OCI-LY1 (cell line): Measurements from ENCODE around the gene RASL11A.

Source experiments
- H2AFZ ChIP-seq: fragments of 200-600 bp; sonication (generic), shearing (Covaris generic); 2 replicates; pipeline ENCODE4 v1.6.0; 2014; ENCODE audit warnings: antibody characterized with exemption, mild to moderate bottlenecking, low read length
- H3F3A ChIP-seq: fragments of 200-600 bp; sonication (generic), shearing (Covaris generic); 2 replicates; pipeline ENCODE4 v1.6.0; 2014; ENCODE audit warnings: mild to moderate bottlenecking, antibody characterized with exemption, low read length, moderate library complexity; ENCODE audit not compliant: insufficient read depth
- H3K27ac ChIP-seq: fragments of 200-600 bp; sonication (generic); 2 replicates; pipeline ENCODE4 v1.5.1; 2014; ENCODE audit warnings: low read length, mixed run types, mild to moderate bottlenecking, low read depth; ENCODE audit not compliant: poor library complexity, severe bottlenecking
- H3K27me3 ChIP-seq: fragments of 200-600 bp; sonication (generic); 2 replicates; pipeline ENCODE4 v1.6.0; 2014; ENCODE audit warnings: antibody characterized with exemption, mild to moderate bottlenecking, low read length, moderate library complexity; ENCODE audit not compliant: insufficient read depth
- H3K36me3 ChIP-seq: fragments of 200-600 bp; sonication (generic); 2 replicates; pipeline ENCODE4 v1.6.1; 2014; ENCODE audit warnings: mild to moderate bottlenecking, antibody characterized with exemption, low read length, moderate library complexity, mixed read lengths; ENCODE audit not compliant: insufficient read depth
- H3K4me1 ChIP-seq: fragments of 200-600 bp; sonication (generic); 2 replicates; pipeline ENCODE4 v1.5.1; 2014; ENCODE audit warnings: mild to moderate bottlenecking, low read length, moderate library complexity; ENCODE audit not compliant: insufficient read depth, severe bottlenecking
- H3K4me2 ChIP-seq: fragments of 200-600 bp; sonication (generic), shearing (Covaris generic); 2 replicates; pipeline ENCODE4 v1.6.1; 2014; ENCODE audit warnings: low read length
- H3K4me3 ChIP-seq: fragments of 200-600 bp; sonication (generic); 2 replicates; pipeline ENCODE4 v1.5.1; 2014; ENCODE audit warnings: low read length, low read depth, mild to moderate bottlenecking, mixed read lengths; ENCODE audit not compliant: poor library complexity, severe bottlenecking
- H3K79me2 ChIP-seq: fragments of 200-600 bp; shearing (Covaris generic); 2 replicates; pipeline ENCODE4 v1.6.1; 2016; ENCODE audit warnings: mixed run types, low read length, mixed read lengths; ENCODE audit not compliant: insufficient read depth
- H3K9ac ChIP-seq: fragments of 200-600 bp; sonication (generic), shearing (Covaris generic); 2 replicates; pipeline ENCODE4 v1.6.1; 2014; ENCODE audit warnings: mild to moderate bottlenecking, low read length, mixed read lengths
- H3K9me2 ChIP-seq: fragments of 200-600 bp; sonication (generic), shearing (Covaris generic); 2 replicates; pipeline ENCODE4 v1.6.1; 2014; ENCODE audit warnings: low read depth, mild to moderate bottlenecking, low read length, mixed read lengths
- H3K9me3 ChIP-seq: fragments of 200-600 bp; shearing (Covaris generic); 2 replicates; pipeline ENCODE4 v1.6.1; 2014; ENCODE audit warnings: low read length, mixed read lengths
- H4K20me1 ChIP-seq: fragments of 200-600 bp; sonication (generic), shearing (Covaris generic); 2 replicates; pipeline ENCODE4 v1.6.0; 2016; ENCODE audit warnings: mild to moderate bottlenecking, low read length; ENCODE audit not compliant: insufficient read depth
- CTCF ChIP-seq: fragments of 200-600 bp; sonication (generic), shearing (Covaris generic); IDR thresholded peaks from 2 replicates; pipeline ENCODE4 v1.5.1; 2017; ENCODE audit warnings: mild to moderate bottlenecking, antibody characterized with exemption, low read length, moderate library complexity, mixed read lengths
- EZH2 ChIP-seq: fragments of 200-600 bp; sonication (generic), shearing (Covaris generic); IDR thresholded peaks from 2 replicates; pipeline ENCODE4 v1.8.0; 2017; ENCODE audit warnings: borderline replicate concordance, mixed run types, mild to moderate bottlenecking, antibody characterized with exemption, low read length, moderate library complexity, mixed read lengths

RASL11A gene

GRCh38 chr13:27304099-27304498, 33.5 kb downstream of the RASL11A start:
- Histone ChIP-seq H3K27me3 (no peaks in the 10 kb centered on the region; the same call in 1 of the 2 replicates), H2AFZ (no peak overlapping the region), H3K4me2 (no peak overlapping the region), H3K36me3 (no peaks in the 10 kb centered on the region), H3K9ac (no peak overlapping the region), H3K9me2 (no peaks in the 10 kb centered on the region), H3K4me3 (no peak overlapping the region), H3K4me1 (no peaks in the 10 kb centered on the region), H3K79me2 (no peaks in the 10 kb centered on the region), H3K27ac (no peak overlapping the region), H3K9me3 (no peaks in the 10 kb centered on the region), H3F3A (no peaks in the 10 kb centered on the region), H4K20me1 (no peaks in the 10 kb centered on the region)
- TF ChIP-seq CTCF (no peak), EZH2 (no peak)

- no peaks in the 10 kb centered on the region; the same call in 1 of the 2 replicates for H3K27me3 ChIP-seq
- no peaks in the 10 kb centered on the region for H3K4me1 ChIP-seq
- H3K79me2 ChIP-seq: no peaks in the 10 kb centered on the region
- H3F3A ChIP-seq: no peaks in the 10 kb centered on the region
- no peak overlapping the region for H3K9ac ChIP-seq
- no peak overlapping the region for H3K4me2 ChIP-seq
- no peak overlapping the region for H3K27ac ChIP-seq
- TF ChIP-seq EZH2: no peak
- no peak for TF ChIP-seq CTCF
- H3K9me3 ChIP-seq: no peaks in the 10 kb centered on the region
- no peaks in the 10 kb centered on the region for H4K20me1 ChIP-seq
- no peaks in the 10 kb centered on the region for H3K9me2 ChIP-seq
- H3K4me3 ChIP-seq: no peak overlapping the region
- H3K36me3 ChIP-seq: no peaks in the 10 kb centered on the region
- no peak overlapping the region for H2AFZ ChIP-seq
Observed at GRCh38 chr13:27304611-27305010, 34.0 kb downstream of the RASL11A start.

- Histone ChIP-seq H4K20me1 (no peaks in the 10 kb centered on the region), H3K4me3 (no peak overlapping the region), H3K79me2 (no peaks in the 10 kb centered on the region), H3K36me3 (no peaks in the 10 kb centered on the region), H3K27ac (no peak overlapping the region), H2AFZ (no peak overlapping the region), H3K4me2 (no peak overlapping the region), H3K4me1 (no peaks in the 10 kb centered on the region), H3K27me3 (peaks cover 3% of the 10 kb centered on the region; the same call in 1 of the 2 replicates), H3K9me3 (no peaks in the 10 kb centered on the region), H3K9ac (no peak overlapping the region), H3K9me2 (no peaks in the 10 kb centered on the region), H3F3A (no peaks in the 10 kb centered on the region)
- TF ChIP-seq EZH2: no peak
- no peak for TF ChIP-seq CTCF
Observed at GRCh38 chr13:27306364-27306763, 35.7 kb downstream of the RASL11A start.
